MCF 10A (cell line): Measurements from ENCODE around the gene GMDS. TPM values are rescaled to one million over a fixed set of nuclear protein-coding genes. Genes with fewer than 3 reads are reported as not detected.

ENCODE experiments used
- BruUV-seq: library from RNA; stranded (reverse); fragments of 400-500 nt; replicated peaks from 2 replicates; lab custom pipeline; 2021; lab: Mats Ljungman, UMichigan
- CTCF ChIA-PET: fragments of 300-600 bp; sonication (Branson Sonifier 250); formaldehyde crosslinking; extraction: SDS; loops from one replicate; lab custom pipeline; 2021; ENCODE audit warnings: antibody characterized with exemption, inconsistent platforms; lab: Yijun Ruan, JAX
- POLR2A ChIA-PET: fragments of 300-600, 350-650 bp; sonication (Branson Sonifier 250); formaldehyde crosslinking; extraction: SDS; loops from one replicate; lab custom pipeline; 2020; ENCODE audit warnings: antibody characterized with exemption, inconsistent platforms; lab: Yijun Ruan, JAX
- DNase-seq: peaks from one replicate; pipeline ENCODE4 v3.0.0-alpha.2; 2018; ENCODE audit not compliant: unreplicated experiment
- H3K27ac Mint-ChIP-seq: one replicate; pipeline ENCODE4 v1.8.0; 2022; ENCODE audit warnings: mild to moderate bottlenecking, low read depth, mixed read lengths; ENCODE audit not compliant: unreplicated experiment
- H3K27me3 Mint-ChIP-seq: one replicate; pipeline ENCODE4 v1.8.0; 2022; ENCODE audit warnings: mixed read lengths; ENCODE audit not compliant: insufficient read depth, unreplicated experiment
- H3K36me3 Mint-ChIP-seq: one replicate; pipeline ENCODE4 v1.8.0; 2022; ENCODE audit warnings: mild to moderate bottlenecking, moderate library complexity, mixed read lengths; ENCODE audit not compliant: insufficient read depth, unreplicated experiment
- H3K4me1 Mint-ChIP-seq: one replicate; pipeline ENCODE4 v1.8.0; 2022; ENCODE audit warnings: mixed read lengths; ENCODE audit not compliant: insufficient read depth, unreplicated experiment
- H3K4me3 Mint-ChIP-seq: one replicate; pipeline ENCODE4 v1.8.0; 2022; ENCODE audit warnings: mild to moderate bottlenecking, moderate library complexity, mixed read lengths; ENCODE audit not compliant: unreplicated experiment
- H3K9me3 Mint-ChIP-seq: one replicate; pipeline ENCODE4 v1.8.0; 2022; ENCODE audit warnings: mixed read lengths; ENCODE audit not compliant: unreplicated experiment
- intact Hi-C: fragments of 100-400 bp; cut with micrococcal nuclease; formaldehyde crosslinking; loops from 2 replicates; pipeline ENCODE4 v1.14.1; 2022
- total RNA-seq: library from RNA; stranded (reverse); gene quantifications from 2 replicates; pipeline ENCODE4 v1.2.3, GENCODE V29; 2022
- TF ChIP-seq, protein P1 (sequence below): fragments of 200-600 bp; IDR thresholded peaks from one replicate; pipeline ENCODE4 v1.8.0; 2022; ENCODE audit warnings: antibody characterized with exemption, mild to moderate bottlenecking; ENCODE audit not compliant: unreplicated experiment

Gene GMDS
- total RNA-seq, 1 experiment from 2014 or later: 24.9 TPM

DNA sequence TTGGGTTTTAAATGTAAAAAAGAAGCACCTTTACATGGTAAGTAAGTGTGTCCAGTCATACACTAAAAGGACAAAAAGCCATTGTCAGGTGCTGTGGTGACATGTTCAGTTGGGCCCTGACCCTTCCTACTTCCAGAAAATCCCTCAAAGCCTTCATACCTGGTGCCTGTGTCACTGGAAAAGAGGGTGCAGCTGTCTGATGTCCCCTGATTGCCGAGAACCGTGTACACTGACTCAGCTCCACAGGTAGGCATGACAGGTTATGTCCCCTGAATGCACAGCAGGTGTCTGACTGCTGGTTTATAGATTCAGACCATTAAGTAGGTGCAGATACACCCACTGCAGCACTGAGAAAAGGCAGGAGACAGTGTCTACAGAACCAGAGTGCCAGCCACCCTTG is 536.6 kb downstream of the GMDS start:
- POLR2A ChIA-PET: no interaction called here
- DNase-seq: no peak
- Mint-ChIP-seq H3K4me1 (peaks cover 5% of the 10 kb centered on the region), H3K9me3 (no peaks in the 10 kb centered on the region), H3K36me3 (no peaks in the 10 kb centered on the region), H3K27me3 (no peaks in the 10 kb centered on the region), H3K27ac (no peak overlapping the region), H3K4me3 (no peak overlapping the region)
- BruUV-seq: no TSS peak
- CTCF ChIA-PET: no interaction called here
- intact Hi-C loops: no loop called here
- TF ChIP-seq, protein P1, sequence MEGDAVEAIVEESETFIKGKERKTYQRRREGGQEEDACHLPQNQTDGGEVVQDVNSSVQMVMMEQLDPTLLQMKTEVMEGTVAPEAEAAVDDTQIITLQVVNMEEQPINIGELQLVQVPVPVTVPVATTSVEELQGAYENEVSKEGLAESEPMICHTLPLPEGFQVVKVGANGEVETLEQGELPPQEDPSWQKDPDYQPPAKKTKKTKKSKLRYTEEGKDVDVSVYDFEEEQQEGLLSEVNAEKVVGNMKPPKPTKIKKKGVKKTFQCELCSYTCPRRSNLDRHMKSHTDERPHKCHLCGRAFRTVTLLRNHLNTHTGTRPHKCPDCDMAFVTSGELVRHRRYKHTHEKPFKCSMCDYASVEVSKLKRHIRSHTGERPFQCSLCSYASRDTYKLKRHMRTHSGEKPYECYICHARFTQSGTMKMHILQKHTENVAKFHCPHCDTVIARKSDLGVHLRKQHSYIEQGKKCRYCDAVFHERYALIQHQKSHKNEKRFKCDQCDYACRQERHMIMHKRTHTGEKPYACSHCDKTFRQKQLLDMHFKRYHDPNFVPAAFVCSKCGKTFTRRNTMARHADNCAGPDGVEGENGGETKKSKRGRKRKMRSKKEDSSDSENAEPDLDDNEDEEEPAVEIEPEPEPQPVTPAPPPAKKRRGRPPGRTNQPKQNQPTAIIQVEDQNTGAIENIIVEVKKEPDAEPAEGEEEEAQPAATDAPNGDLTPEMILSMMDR: no peak

GRCh38 chr6:1708122-1708521 is 537.3 kb downstream of the GMDS start:
- BruUV-seq: no TSS peak
- H3K27me3 Mint-ChIP-seq: no peaks in the 10 kb centered on the region
- H3K9me3 Mint-ChIP-seq: no peaks in the 10 kb centered on the region
- H3K4me3 Mint-ChIP-seq: no peak overlapping the region
- DNase-seq: no peak
- no peak overlapping the region for H3K27ac Mint-ChIP-seq
- intact Hi-C loops: no loop called here
- no peaks in the 10 kb centered on the region for H3K36me3 Mint-ChIP-seq
- peaks cover 5% of the 10 kb centered on the region for H3K4me1 Mint-ChIP-seq
- ChIA-PET CTCF (no interaction called here), POLR2A (no interaction called here)
- TF ChIP-seq, protein P1: no peak

- Mint-ChIP-seq H3K27me3 (no peaks in the 10 kb centered on the region), H3K27ac (no peak overlapping the region), H3K4me3 (no peak overlapping the region), H3K4me1 (peaks cover 5% of the 10 kb centered on the region), H3K36me3 (no peaks in the 10 kb centered on the region), H3K9me3 (no peaks in the 10 kb centered on the region)
- ChIA-PET POLR2A (interaction anchor here (0.9 to 1.1 kb wide), 2 partner anchors 18 to 24 kb away, joined by 3 read pairs; no protein-coding TSS in a partner anchor), CTCF (interaction anchor here (0.6 kb wide), 3 partner anchors 32 to 281 kb away, joined by 3 to 4 read pairs (median 3); no protein-coding TSS in a partner anchor)
- DNase-seq: no peak
- TF ChIP-seq, protein P1: no peak
- BruUV-seq: no TSS peak
- intact Hi-C loops: no loop called here
These were observed 539.8 kb downstream of the GMDS start for GRCh38 chr6:1705630-1706029.

- TF ChIP-seq, protein P1: no peak
- no TSS peak for BruUV-seq
- CTCF ChIA-PET: interaction anchor here (0.6 kb wide), 2 partner anchors 32 to 280 kb away, joined by 3 read pairs; no protein-coding TSS in a partner anchor
- no peaks in the 10 kb centered on the region for H3K9me3 Mint-ChIP-seq
- intact Hi-C loops: no loop called here
- POLR2A ChIA-PET: interaction anchor here (0.6 to 1.1 kb wide), 4 partner anchors 8 to 239 kb away, joined by 3 read pairs; no protein-coding TSS in a partner anchor
- no peak overlapping the region for H3K27ac Mint-ChIP-seq
- no peaks in the 10 kb centered on the region for H3K36me3 Mint-ChIP-seq
- DNase-seq: no peak
- peaks cover 5% of the 10 kb centered on the region for H3K4me1 Mint-ChIP-seq
- H3K4me3 Mint-ChIP-seq: no peak overlapping the region
- no peaks in the 10 kb centered on the region for H3K27me3 Mint-ChIP-seq
These were observed 540.2 kb downstream of the GMDS start for GRCh38 chr6:1705183-1705582.
